ENCODE measurements around the gene TMCC3.
"Not testable (repeated sequence)": the region's sequence is repeated elsewhere in the genome, so short reads cannot be mapped to it uniquely, and the experiment has no call there.

Gene TMCC3

GRCh38 chr12:94633401-94633800, 17.0 kb downstream of the TMCC3 start:
- DNase-seq, result no peak

- DNase-seq, result no peak
These were observed 19.3 kb downstream of the TMCC3 start for GRCh38 chr12:94631058-94631457.

DNA sequence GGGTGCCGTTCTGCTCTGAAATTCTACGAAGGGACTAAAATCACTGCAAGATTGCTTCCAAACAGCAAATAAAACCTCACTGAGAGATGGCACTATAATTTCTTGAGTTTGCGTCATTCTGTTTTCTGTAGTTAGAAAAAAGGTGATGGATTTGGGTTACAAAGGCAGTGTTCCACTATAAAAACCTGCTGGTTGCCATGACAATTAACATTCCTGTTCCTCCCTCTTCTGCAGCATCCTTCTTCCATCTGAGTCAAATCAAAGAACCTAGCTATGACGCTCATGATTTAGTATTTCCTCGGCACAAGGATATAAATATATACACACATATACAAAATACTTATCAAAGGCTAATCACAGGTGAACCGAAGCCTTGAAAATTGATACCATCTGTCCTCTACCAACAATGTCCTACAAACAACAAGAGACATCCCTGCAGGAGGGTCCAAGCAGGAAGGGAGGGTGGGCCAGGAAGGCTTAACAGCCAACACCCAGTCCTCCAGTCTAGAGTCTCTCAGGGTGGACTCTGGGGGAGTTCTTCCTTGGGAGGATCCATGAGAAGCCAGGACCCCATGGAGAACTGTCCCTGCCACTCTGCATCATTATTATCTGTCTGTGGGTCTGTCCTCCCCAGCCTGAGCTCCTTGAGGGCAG, 21.4 kb downstream of the TMCC3 start:
- no peak for DNase-seq

DNA sequence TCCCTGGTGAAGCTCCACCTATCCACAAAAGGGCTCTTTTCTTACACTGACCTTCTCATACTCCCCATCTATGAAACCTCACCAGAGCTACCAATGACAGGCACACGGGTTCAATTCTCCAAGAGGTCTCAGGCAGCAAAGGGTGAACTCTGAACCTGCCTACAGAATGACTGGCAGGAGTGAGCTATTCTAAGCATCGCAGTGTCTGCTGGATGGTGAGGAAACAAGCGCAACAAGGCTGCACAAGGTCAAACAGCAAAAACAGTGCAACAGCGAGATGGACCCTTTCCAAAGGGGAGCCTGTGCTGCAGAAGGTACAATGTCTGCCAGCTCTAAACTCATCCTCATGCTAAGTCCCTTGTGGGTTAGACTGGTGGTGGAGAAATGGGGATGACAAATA, 22.0 kb downstream of the TMCC3 start:
- no peak for DNase-seq

DNA sequence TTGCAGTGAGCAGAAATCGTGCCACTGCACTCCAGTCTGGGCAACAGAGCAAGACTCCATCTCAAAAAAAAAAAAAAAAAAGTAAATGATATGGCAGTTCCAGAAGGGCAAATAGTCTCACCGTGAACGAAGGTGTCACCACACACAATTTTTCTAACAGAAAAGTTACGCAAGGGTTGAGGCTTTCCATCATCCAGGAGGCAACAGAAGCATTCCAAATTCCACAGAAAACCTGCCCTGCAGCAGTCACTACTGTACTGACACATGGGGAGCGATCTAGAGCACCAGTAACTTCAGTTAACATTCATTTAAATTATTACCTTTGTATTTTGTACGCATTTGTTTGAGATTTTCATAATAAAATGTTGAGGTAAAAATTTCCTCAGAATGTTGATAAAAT, 24.8 kb downstream of the TMCC3 start:
- DNase-seq, result no peak

- no peak for DNase-seq
These were observed 27.0 kb downstream of the TMCC3 start for GRCh38 chr12:94623161-94623920.

- DNase-seq, result no peak
These were observed 27.9 kb downstream of the TMCC3 start for GRCh38 chr12:94622475-94622874.

- no peak for DNase-seq
These were observed 28.5 kb downstream of the TMCC3 start for GRCh38 chr12:94621662-94622359.

GRCh38 chr12:94620621-94621020, 29.7 kb downstream of the TMCC3 start:
- no peak for DNase-seq

GRCh38 chr12:94618995-94619695, 31.2 kb downstream of the TMCC3 start:
- DNase-seq, result no peak

DNA sequence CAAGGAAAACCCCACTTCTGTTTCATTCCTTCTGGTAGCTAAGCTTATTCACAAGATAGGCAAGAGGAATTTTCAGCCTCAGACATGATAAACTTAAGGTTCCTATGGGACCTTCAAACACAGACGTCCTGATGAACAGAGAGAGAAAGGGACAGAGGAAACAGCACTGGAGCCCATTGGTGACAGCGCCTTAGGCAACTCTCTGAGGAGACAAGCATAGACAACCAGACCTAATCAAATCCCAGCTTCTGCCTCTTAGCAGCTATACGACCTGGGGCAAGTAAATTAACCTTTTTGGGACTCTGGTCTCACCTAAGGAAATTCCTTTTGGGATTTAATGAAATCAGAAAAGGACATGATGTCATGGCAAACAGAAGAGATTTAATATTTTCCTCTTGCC, 33.3 kb downstream of the TMCC3 start:
- DNase-seq, result no peak

DNA sequence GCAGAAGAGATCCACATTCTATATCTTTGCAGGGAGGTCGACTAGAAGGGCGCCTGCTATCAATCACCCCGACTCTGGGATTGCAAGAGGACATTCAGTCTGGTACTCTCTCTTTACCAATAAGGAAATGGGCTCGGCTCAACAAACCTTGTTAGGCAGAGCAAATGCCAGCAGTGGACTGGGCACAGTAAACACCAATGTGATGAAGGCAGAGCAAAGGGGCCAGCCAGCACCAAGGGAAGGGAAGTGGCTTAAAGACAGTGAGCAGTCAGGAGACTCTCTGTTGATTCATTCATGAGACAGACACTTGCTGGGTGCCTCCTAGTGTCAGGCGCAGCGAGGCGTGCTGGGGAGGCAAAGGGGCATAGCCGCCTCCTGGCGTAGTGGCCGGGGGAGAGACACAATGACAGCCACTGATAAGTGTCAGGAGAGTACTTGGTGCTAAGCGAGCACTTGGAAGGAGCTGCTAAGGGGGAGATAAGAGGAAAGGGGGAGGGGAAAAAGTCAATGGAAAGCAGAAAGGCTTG, 34.1 kb downstream of the TMCC3 start:
- no peak for DNase-seq

DNA sequence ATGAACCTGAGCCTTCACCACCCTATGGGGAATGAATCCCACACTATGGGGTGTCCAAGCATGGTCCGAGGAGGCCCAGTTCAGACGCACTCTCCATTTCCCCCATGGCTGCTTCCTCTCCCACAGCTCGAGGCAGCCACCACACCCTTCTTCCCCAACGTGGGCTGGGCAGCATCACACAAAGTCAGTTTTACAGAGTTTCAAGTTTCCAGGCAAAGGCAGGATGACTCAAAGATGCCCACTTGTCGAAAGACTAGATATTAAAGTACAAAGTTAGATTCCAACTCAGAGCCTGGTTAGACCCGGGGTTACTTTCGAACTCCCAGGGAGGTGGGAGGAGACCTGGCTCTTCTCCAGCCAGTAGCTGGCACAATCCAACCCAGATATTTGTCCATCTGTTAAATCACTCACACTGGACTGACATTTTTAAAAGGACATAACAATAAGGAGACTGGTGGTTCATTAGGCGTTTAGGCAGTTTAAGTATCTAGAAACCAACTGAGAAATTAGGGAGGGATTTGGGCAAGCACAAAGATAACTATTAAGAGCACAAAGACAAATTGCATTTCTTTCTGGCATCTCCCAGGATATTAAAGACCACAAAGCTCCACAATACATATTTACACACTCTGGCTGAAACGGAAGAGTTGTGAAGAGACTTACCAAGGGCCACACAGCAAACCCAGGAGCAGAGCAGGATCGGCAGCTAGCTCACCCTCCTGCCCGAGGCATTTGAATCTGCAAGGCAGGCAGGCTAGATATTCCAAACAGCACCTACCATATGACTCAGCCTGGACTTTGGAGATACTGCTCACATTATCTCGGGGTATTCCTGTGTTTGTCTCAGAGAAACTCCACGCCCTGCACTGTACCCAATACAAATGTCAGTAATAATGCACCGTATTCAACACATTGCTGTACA, 34.8 kb downstream of the TMCC3 start:
- no peak for DNase-seq

GRCh38 chr12:94614288-94614721, 36.1 kb downstream of the TMCC3 start:
- DNase-seq, result no peak

- DNase-seq, result no peak
These were observed 40.4 kb downstream of the TMCC3 start for GRCh38 chr12:94609917-94610443.

GRCh38 chr12:94606810-94607209, 43.5 kb downstream of the TMCC3 start:
- not testable (repeated sequence) for DNase-seq

- DNase-seq, result no peak
These were observed 46.0 kb downstream of the TMCC3 start for GRCh38 chr12:94604366-94604698.

DNA sequence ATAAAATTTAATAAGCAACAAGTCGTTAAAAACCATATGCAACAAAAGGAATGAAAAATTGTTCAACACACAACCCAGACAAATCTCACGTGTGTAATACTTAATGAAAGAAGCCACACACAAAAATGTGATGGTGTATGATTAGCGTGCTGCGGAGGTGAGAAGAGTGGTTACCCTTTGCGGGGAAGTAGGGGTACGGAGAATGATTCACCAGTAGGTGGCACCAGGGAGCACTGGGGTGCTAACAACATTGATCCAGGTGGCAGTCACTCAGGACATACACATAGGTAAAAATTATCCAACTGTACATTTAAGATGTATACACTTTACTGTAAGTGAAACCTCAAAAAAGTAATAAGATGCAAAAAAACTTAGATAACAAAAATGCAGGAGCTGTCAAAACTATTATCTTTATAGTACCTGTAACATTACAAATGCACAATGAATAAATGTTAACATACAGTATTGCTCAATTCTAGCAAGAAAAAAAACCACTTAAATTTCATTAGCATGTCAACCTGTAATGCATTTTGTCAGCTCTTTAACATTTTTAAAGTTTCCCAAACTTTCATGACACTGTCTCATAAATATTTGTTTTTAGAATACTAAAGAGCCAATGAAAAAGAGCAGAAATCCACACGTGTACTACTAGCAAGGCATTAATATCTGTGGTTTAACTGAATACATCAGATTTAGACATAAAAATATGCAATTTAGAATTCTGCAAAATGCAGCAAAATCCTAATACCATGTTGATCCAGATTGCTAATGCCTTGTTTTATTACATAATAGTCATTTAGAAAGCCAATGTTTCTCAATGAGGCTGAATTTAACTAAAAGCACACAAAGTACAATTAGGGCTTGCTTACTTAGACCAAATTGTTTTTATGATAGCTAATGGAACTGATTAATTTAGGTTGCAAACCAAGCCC, 46.7 kb downstream of the TMCC3 start:
- no peak for DNase-seq

DNA sequence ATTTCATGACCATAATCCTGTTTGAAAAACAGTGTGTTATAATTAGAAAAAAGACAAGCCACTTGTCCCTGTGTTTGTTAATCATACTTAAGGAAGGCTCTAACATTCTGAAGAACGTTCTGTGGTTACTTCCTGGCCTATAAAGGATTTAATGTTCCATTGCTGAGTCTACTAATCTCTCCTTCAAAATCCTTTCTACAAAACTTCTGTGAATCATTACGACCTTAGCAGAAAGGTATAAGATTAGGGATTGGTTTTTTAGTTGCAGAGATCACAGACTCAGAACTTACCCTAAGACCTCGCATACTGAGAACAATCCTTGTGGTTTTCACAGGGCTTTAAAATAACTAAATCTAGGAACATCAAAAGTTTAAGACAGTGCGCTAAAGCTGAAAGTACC, 48.3 kb downstream of the TMCC3 start:
- no peak for DNase-seq

DNA sequence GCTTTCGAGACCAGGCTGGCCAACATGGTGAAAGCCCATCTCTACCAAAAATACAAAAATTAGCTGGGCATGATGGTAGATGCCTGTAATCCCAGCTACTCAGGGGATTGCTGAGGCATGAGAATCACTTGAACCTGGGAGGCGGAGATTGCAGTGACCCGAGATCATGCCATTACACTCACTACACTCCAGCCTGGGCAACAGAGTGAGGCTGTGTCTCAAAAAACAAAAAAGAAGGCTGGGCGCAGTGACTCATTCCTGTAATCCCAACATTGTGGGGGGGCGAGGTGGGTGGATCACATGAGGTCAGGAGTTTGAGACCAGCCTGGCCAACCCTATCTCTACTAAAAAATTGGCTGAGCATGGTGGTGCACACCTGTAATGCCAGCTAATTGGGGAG, 49.0 kb downstream of the TMCC3 start:
- not testable (repeated sequence) for DNase-seq

DNA sequence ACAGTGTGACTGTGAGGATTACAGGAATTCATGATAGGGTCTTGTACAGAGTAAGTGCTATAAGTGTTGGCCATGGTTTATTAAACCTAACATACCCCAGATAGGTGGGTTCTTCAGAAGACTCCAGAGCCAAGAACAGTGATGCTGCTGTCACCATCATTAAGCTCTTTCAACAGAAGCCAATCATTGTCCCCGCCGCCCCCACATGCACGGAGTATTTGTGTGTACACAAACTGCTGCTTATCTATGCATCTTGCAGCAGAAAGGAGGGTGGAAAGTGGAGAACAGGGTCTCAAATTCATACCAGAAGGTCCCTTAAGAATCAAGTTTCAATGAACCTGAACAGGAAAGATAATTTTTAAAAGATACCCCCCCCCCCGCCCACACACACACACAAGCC, 51.2 kb downstream of the TMCC3 start:
- no peak for DNase-seq
